ENCODE data around the gene TNIK. TPM values are rescaled to one million over a fixed set of nuclear protein-coding genes. Genes with fewer than 3 reads are reported as not detected.

Gene TNIK
- total RNA-seq, 1 donor from 2014 or later: 42.2 TPM

GRCh38 chr3:171028025-171028778 is 432.0 kb downstream of the TNIK start:
- no peak for DNase-seq (ENCODE audit: low spot score)
- intact Hi-C loops (cut with DNase I): loop anchor here (5.0 kb wide), 1 partner anchor 61 kb away; no protein-coding TSS in a partner anchor

- DNase-seq (ENCODE audit: low spot score): no peak
- intact Hi-C loops (cut with DNase I): loop anchor here (5.0 kb wide), 1 partner anchor 59 kb away; no protein-coding TSS in a partner anchor
Observed at GRCh38 chr3:171026597-171027293, 433.5 kb downstream of the TNIK start, which contains the start of gene SLC2A2. Gene SLC2A2, minus strand, starts transcription at chr3:171026720. Its CDS starts 50 bp downstream, at chr3:171026670.

- DNase-seq (ENCODE audit: low spot score): no peak
- intact Hi-C loops (cut with DNase I): no loop called here
Observed at GRCh38 chr3:171023566-171023965, 436.6 kb downstream of the TNIK start.

GRCh38 chr3:171021377-171021776 is 438.8 kb downstream of the TNIK start:
- no peak for DNase-seq (ENCODE audit: low spot score)
- intact Hi-C loops (cut with DNase I): no loop called here

- DNase-seq (ENCODE audit: low spot score): no peak
- intact Hi-C loops (cut with DNase I): no loop called here
Observed at GRCh38 chr3:171018156-171018935, 441.9 kb downstream of the TNIK start.

GRCh38 chr3:171013822-171014748 is 446.1 kb downstream of the TNIK start:
- DNase-seq (ENCODE audit: low spot score): no peak
- intact Hi-C loops (cut with DNase I): no loop called here

- intact Hi-C loops (cut with DNase I): no loop called here
- no peak for DNase-seq (ENCODE audit: low spot score)
Observed at GRCh38 chr3:171011873-171012336, 448.3 kb downstream of the TNIK start.

Small RNA genes within 50 kb of the gene (microRNA-seq; reads per million reads assigned to microRNA genes)
- not detected for gene MIR569
